Coronary artery (tissue), 2 donors: ENCODE measurements around the gene SPOCD1.

Experiments used
- DNase-seq: peaks from one replicate; pipeline ENCODE4 v3.0.0-alpha.2; 2017; ENCODE audit warnings: low spot score
- H3K27ac ChIP-seq, 2 donors: fragments of 200-600 bp; sonication (generic); one replicate each; pipeline ENCODE4 v1.5.1; 2016 to 2019
- H3K4me3 ChIP-seq: fragments of 200-600 bp; sonication (generic); 2 replicates; pipeline ENCODE4 v1.5.1; 2016; ENCODE audit warnings: mild to moderate bottlenecking, moderate library complexity
- TF ChIP-seq, protein P1 (sequence below): fragments of 200-600 bp; sonication (generic); IDR thresholded peaks from one replicate; pipeline ENCODE4 v1.5.1; 2019; ENCODE audit warnings: antibody characterized with exemption

SPOCD1 gene

DNA sequence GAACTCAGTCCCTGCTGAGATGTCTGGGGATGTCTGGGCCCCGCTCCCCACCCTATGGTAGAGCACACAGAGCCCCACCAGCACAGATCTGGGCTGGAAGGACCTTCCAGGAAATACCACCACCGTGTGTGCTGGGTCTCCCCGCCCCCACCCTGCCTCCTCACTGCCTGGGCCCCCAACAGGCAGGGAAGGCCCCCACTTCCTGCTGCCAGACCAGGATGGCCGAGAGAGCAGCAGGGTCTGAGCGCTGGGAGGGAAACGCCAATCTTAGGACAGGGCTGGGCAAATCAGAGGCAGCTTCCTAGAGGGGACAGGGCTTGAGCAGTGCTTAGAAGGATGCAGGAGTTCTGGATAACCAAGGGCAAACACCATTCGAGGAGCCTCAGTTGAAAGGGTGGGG is 63.6 kb downstream of the SPOCD1 start:
- DNase-seq = no peak
- TF ChIP-seq, protein P1, sequence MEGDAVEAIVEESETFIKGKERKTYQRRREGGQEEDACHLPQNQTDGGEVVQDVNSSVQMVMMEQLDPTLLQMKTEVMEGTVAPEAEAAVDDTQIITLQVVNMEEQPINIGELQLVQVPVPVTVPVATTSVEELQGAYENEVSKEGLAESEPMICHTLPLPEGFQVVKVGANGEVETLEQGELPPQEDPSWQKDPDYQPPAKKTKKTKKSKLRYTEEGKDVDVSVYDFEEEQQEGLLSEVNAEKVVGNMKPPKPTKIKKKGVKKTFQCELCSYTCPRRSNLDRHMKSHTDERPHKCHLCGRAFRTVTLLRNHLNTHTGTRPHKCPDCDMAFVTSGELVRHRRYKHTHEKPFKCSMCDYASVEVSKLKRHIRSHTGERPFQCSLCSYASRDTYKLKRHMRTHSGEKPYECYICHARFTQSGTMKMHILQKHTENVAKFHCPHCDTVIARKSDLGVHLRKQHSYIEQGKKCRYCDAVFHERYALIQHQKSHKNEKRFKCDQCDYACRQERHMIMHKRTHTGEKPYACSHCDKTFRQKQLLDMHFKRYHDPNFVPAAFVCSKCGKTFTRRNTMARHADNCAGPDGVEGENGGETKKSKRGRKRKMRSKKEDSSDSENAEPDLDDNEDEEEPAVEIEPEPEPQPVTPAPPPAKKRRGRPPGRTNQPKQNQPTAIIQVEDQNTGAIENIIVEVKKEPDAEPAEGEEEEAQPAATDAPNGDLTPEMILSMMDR = no peak
- no peak overlapping the region for H3K27ac ChIP-seq
- no peak overlapping the region for H3K4me3 ChIP-seq

DNA sequence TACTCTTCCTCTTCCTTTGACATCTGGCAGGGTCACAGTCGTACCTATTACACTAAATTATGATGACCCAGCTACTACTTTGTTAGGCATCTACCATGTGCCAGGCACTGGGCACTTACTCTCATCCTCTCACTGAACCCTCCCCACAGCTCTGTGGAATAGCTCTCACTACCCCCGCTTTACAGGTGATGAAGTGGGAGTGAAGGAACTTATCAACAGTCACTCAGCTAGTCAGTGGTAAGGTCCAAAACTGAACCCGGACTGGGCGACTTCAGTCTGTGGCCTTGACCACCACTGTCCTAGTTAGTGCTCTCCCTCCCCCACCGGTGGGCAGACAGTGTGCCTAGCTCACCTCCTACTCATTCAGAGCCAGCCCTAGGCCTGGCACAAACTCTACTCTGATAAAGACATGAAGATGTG is 64.0 kb downstream of the SPOCD1 start:
- TF ChIP-seq, protein P1 = no peak
- no peak for DNase-seq
- no peak overlapping the region for H3K4me3 ChIP-seq
- H3K27ac ChIP-seq = no peak overlapping the region

DNA sequence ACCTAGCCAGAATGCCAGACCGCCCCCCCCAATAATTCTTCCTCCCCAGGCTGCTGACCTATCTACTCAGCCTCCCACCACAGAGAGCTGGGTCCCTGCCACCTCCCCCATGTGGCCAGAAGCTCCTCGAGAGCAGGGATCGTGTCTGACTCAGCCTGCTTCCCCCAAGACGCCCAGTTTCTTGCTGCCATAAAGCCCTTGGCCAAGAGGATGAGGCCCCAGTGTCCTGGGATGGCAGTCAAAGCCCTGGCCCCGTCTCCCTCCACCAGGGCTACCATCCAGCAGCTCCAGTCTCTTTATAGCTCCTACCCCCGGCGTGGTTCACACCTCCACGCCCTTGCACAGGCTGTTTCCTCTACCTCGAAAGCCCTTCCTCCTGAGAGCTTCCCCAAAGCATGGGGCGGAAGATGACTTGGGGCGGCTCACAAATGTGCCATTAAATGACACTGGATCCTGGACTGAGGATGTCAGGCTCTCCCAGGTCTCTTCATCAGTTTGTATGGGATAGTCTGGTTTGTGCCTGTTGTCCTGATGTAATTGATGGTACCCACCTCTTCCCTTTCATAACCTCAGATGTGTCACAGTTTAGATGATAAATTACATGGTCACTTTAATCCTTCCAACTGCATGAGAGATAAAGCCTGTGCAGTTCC is 64.8 kb downstream of the SPOCD1 start:
- no peak overlapping the region for H3K4me3 ChIP-seq
- no peak for DNase-seq
- TF ChIP-seq, protein P1 = no peak

DNA sequence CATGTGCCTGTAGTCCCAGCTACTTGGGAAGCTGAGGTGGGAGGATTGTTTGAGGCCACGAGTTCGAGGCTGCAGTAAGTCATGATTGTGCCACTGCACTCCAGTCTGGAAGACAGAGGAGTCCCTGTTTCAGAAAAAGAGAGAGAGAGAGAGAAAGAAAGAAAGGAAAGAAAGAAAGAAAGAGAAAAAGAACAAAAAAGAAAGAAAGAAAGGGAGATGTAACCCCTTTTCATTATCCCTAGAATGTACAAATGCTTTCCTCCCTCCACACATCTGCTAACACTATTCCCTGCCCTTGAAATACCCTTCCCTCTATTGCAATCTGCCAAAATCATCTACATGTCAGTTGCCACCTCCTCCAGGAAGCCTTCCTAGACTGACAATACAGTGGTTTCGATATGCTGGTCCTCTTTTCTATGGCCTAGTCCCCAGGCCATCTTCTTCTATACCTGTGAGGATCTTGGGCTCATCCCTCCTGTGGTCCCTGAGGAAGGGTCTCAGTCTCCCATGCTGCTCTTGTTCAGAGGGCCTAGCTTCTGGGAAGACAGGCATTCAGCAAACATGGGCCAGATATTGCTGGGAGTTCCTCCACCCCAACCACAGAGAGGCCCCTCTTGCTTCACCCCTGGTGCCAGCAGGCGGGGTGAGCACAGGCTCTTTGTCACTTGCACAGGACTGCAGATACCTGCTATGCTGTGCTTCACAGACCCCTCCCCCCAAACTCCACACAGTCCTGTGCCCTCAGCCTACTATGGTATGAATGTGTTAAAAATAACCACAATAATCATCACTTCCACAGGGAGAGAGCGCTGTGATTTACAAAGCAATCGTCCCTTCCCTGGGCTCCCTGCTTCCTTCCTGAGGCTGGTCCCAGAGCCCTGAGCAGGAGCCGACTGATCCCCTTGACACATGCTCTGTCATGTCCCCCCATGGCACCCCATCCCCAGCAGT is 65.8 kb downstream of the SPOCD1 start:
- TF ChIP-seq, protein P1 = no peak
- H3K27ac ChIP-seq = no peak overlapping the region
- no peak for DNase-seq

More for the DNA sequence above, 64.8 kb downstream of the SPOCD1 start:
- no peak overlapping the region for H3K27ac ChIP-seq

DNA sequence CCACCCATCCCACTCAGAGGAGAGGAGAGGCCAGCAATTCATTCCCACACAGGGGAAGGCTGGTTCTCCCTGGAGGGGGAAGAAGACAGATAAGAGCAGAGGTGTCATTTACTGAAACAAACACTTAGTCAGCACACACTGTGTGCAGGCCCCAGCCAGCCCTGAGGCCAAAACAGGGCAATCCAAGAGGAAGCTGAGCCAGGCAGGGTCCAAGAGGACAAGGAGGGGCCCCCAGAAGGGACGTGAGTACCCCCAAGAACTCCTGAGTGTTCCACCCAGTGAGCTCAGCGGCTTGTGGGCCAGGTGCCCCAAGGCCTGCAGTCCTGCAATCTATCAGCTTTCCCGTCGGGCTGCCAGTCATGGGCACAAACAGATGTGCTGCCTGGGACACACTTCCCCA is 67.5 kb downstream of the SPOCD1 start:
- no peak overlapping the region for H3K4me3 ChIP-seq
- no peak for DNase-seq
- TF ChIP-seq, protein P1 = no peak

More for the DNA sequence above, 65.8 kb downstream of the SPOCD1 start:
- H3K4me3 ChIP-seq = no peak overlapping the region

DNA sequence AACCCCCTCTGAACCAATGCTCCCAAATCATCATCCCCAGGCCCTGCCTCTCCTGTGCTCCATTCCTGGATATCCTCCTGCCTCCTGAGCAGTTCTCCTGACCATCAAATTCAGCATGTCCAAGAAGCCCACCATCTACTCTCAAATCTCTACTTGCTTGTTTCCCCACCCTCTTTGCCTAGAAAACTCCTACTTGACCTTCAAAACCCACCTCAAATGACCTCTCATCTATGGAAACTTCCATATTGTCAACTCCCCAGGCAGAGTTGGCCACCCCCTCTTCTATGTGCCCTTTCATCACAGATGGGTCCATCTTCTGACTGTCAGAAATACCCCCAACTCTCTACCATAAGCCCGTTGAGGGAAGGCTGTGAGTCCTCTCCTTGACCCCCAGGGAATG is 68.5 kb downstream of the SPOCD1 start:
- TF ChIP-seq, protein P1 = no peak
- no peak for DNase-seq
- H3K27ac ChIP-seq = no peak overlapping the region
- H3K4me3 ChIP-seq = no peak overlapping the region

More for the DNA sequence above, 67.5 kb downstream of the SPOCD1 start:
- H3K27ac ChIP-seq = no peak overlapping the region
